Activated naive CD4-positive, alpha-beta T cell treated with anti-CD3 and anti-CD28 coated beads, Interleukin-2, amount 50 U/mL, for 24 hours (primary cell): ENCODE measurements around the gene A3GALT2.

Experiments
- H3K27ac Mint-ChIP-seq: one replicate; pipeline ENCODE4 v1.8.0; 2021; ENCODE audit warnings: mild to moderate bottlenecking, mixed read lengths
- H3K27me3 Mint-ChIP-seq: one replicate; pipeline ENCODE4 v1.8.0; 2021; ENCODE audit warnings: mixed read lengths
- H3K36me3 Mint-ChIP-seq: one replicate; pipeline ENCODE4 v1.8.0; 2021; ENCODE audit warnings: mixed read lengths
- H3K4me1 Mint-ChIP-seq: one replicate; pipeline ENCODE4 v1.8.0; 2021; ENCODE audit warnings: mixed read lengths
- H3K4me3 Mint-ChIP-seq: one replicate; pipeline ENCODE4 v1.8.0; 2021; ENCODE audit warnings: mild to moderate bottlenecking, mixed read lengths
- H3K9me3 Mint-ChIP-seq: one replicate; pipeline ENCODE4 v1.8.0; 2021; ENCODE audit warnings: mixed read lengths

Gene A3GALT2

GRCh38 chr1:33282791-33283190 is 38.1 kb downstream of the A3GALT2 start:
- H3K36me3 Mint-ChIP-seq, result peaks cover 11% of the 10 kb centered on the region
- no peak overlapping the region for H3K4me3 Mint-ChIP-seq
- H3K4me1 Mint-ChIP-seq, result no peaks in the 10 kb centered on the region
- no peak overlapping the region for H3K27ac Mint-ChIP-seq
- no peaks in the 10 kb centered on the region for H3K27me3 Mint-ChIP-seq
- no peaks in the 10 kb centered on the region for H3K9me3 Mint-ChIP-seq

- Mint-ChIP-seq H3K27ac (no peak overlapping the region), H3K36me3 (peaks cover 9% of the 10 kb centered on the region), H3K27me3 (no peaks in the 10 kb centered on the region), H3K9me3 (no peaks in the 10 kb centered on the region), H3K4me3 (no peak overlapping the region), H3K4me1 (no peaks in the 10 kb centered on the region)
These were observed 39.2 kb downstream of the A3GALT2 start for GRCh38 chr1:33281554-33282303.

- Mint-ChIP-seq H3K9me3 (no peaks in the 10 kb centered on the region), H3K27ac (no peak overlapping the region), H3K4me3 (no peak overlapping the region), H3K27me3 (no peaks in the 10 kb centered on the region), H3K4me1 (no peaks in the 10 kb centered on the region), H3K36me3 (peaks cover 9% of the 10 kb centered on the region)
These were observed 40.7 kb downstream of the A3GALT2 start for GRCh38 chr1:33280091-33280661.

GRCh38 chr1:33277488-33278084 is 43.3 kb downstream of the A3GALT2 start:
- H3K9me3 Mint-ChIP-seq, result no peaks in the 10 kb centered on the region
- H3K27ac Mint-ChIP-seq, result no peak overlapping the region
- peaks cover 18% of the 10 kb centered on the region for H3K4me1 Mint-ChIP-seq
- H3K4me3 Mint-ChIP-seq, result no peak overlapping the region
- H3K36me3 Mint-ChIP-seq, result peaks cover 9% of the 10 kb centered on the region
- H3K27me3 Mint-ChIP-seq, result no peaks in the 10 kb centered on the region

- Mint-ChIP-seq H3K27me3 (no peaks in the 10 kb centered on the region), H3K9me3 (no peaks in the 10 kb centered on the region), H3K4me1 (peaks cover 26% of the 10 kb centered on the region), H3K4me3 (no peak overlapping the region), H3K27ac (no peak overlapping the region), H3K36me3 (peaks cover 3% of the 10 kb centered on the region)
These were observed 44.2 kb downstream of the A3GALT2 start for GRCh38 chr1:33276573-33277298.

GRCh38 chr1:33275706-33276572 is 45.0 kb downstream of the A3GALT2 start:
- H3K4me1 Mint-ChIP-seq, result peaks cover 34% of the 10 kb centered on the region
- H3K36me3 Mint-ChIP-seq, result peaks cover 3% of the 10 kb centered on the region
- H3K9me3 Mint-ChIP-seq, result no peaks in the 10 kb centered on the region
- H3K27ac Mint-ChIP-seq, result no peak overlapping the region
- no peak overlapping the region for H3K4me3 Mint-ChIP-seq
- H3K27me3 Mint-ChIP-seq, result no peaks in the 10 kb centered on the region

- H3K9me3 Mint-ChIP-seq, result no peaks in the 10 kb centered on the region
- H3K27me3 Mint-ChIP-seq, result no peaks in the 10 kb centered on the region
- H3K27ac Mint-ChIP-seq, result no peak overlapping the region
- no peak overlapping the region for H3K4me3 Mint-ChIP-seq
- H3K4me1 Mint-ChIP-seq, result peaks cover 37% of the 10 kb centered on the region
- H3K36me3 Mint-ChIP-seq, result peaks cover 3% of the 10 kb centered on the region
These were observed 45.7 kb downstream of the A3GALT2 start for GRCh38 chr1:33275195-33275594.

GRCh38 chr1:33274446-33274845 is 46.5 kb downstream of the A3GALT2 start:
- no peaks in the 10 kb centered on the region for H3K36me3 Mint-ChIP-seq
- no peaks in the 10 kb centered on the region for H3K27me3 Mint-ChIP-seq
- H3K4me1 Mint-ChIP-seq, result peaks cover 37% of the 10 kb centered on the region
- no peak overlapping the region for H3K4me3 Mint-ChIP-seq
- peak overlapping the region; percentile 48 for H3K27ac Mint-ChIP-seq
- H3K9me3 Mint-ChIP-seq, result no peaks in the 10 kb centered on the region

GRCh38 chr1:33273961-33274371 is 46.9 kb downstream of the A3GALT2 start:
- Mint-ChIP-seq H3K36me3 (no peaks in the 10 kb centered on the region), H3K4me1 (peaks cover 37% of the 10 kb centered on the region), H3K4me3 (no peak overlapping the region), H3K9me3 (no peaks in the 10 kb centered on the region), H3K27ac (no peak overlapping the region), H3K27me3 (no peaks in the 10 kb centered on the region)

GRCh38 chr1:33273406-33273805 is 47.5 kb downstream of the A3GALT2 start:
- Mint-ChIP-seq H3K36me3 (no peaks in the 10 kb centered on the region), H3K27ac (no peak overlapping the region), H3K27me3 (no peaks in the 10 kb centered on the region), H3K4me3 (no peak overlapping the region), H3K9me3 (no peaks in the 10 kb centered on the region), H3K4me1 (peaks cover 39% of the 10 kb centered on the region)

GRCh38 chr1:33272930-33273329 is 48.0 kb downstream of the A3GALT2 start:
- no peak overlapping the region for H3K27ac Mint-ChIP-seq
- H3K36me3 Mint-ChIP-seq, result no peaks in the 10 kb centered on the region
- H3K27me3 Mint-ChIP-seq, result no peaks in the 10 kb centered on the region
- peaks cover 44% of the 10 kb centered on the region for H3K4me1 Mint-ChIP-seq
- no peak overlapping the region for H3K4me3 Mint-ChIP-seq
- H3K9me3 Mint-ChIP-seq, result no peaks in the 10 kb centered on the region

- no peak overlapping the region for H3K4me3 Mint-ChIP-seq
- H3K27me3 Mint-ChIP-seq, result no peaks in the 10 kb centered on the region
- H3K9me3 Mint-ChIP-seq, result no peaks in the 10 kb centered on the region
- H3K36me3 Mint-ChIP-seq, result no peaks in the 10 kb centered on the region
- H3K4me1 Mint-ChIP-seq, result peaks cover 48% of the 10 kb centered on the region
- no peak overlapping the region for H3K27ac Mint-ChIP-seq
These were observed 48.4 kb downstream of the A3GALT2 start for GRCh38 chr1:33272509-33272908.

GRCh38 chr1:33271666-33272505 is 49.0 kb downstream of the A3GALT2 start:
- Mint-ChIP-seq H3K36me3 (no peaks in the 10 kb centered on the region), H3K4me1 (peaks cover 48% of the 10 kb centered on the region), H3K9me3 (no peaks in the 10 kb centered on the region), H3K27ac (no peak overlapping the region), H3K4me3 (no peak overlapping the region), H3K27me3 (no peaks in the 10 kb centered on the region)

- peaks cover 53% of the 10 kb centered on the region for H3K4me1 Mint-ChIP-seq
- no peak overlapping the region for H3K27ac Mint-ChIP-seq
- no peaks in the 10 kb centered on the region for H3K36me3 Mint-ChIP-seq
- H3K27me3 Mint-ChIP-seq, result no peaks in the 10 kb centered on the region
- no peaks in the 10 kb centered on the region for H3K9me3 Mint-ChIP-seq
- H3K4me3 Mint-ChIP-seq, result no peak overlapping the region
These were observed 50.0 kb downstream of the A3GALT2 start for GRCh38 chr1:33270808-33271465.
